DMS153 treated with DMSO at 0.1 percent for 48 hours (cell line): ENCODE data around the gene USP48.
A peak's percentile ranks its signal among the peaks of the same experiment; 100 is the strongest.

Experiments used
- DNase-seq: peaks from one replicate; lab custom pipeline; 2025; ENCODE audit not compliant: unreplicated experiment; lab: John Stamatoyannopoulos, UW

Gene USP48

DNA sequence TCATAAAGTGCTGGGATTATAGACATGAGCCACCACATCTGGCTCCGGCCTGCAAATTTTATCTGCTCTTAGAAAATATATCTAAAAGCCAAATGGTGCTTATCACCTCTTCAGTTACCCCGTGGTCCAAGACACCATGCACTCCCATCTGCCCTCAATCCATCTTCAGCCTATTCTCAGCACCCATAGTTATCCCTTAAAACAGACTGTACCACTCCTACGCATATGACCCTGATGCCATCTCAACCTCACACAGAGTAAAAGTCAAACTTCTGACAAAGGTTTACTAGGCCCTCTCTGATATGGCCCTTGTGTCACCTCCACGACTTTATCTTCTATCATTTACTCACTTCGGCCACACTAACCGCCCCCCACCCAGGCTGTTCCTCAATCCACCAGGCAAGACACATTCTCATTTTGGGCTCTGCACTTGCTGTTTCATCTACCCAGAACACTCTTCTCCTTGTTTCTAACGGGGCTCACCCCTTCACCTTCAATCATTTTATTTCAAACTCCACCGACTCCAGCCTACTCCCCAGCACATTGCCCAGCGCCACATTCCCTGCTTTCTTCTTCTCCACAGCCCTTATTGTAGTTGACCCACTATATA, 33.0 kb downstream of the USP48 start:
- DNase-seq = no peak

DNA sequence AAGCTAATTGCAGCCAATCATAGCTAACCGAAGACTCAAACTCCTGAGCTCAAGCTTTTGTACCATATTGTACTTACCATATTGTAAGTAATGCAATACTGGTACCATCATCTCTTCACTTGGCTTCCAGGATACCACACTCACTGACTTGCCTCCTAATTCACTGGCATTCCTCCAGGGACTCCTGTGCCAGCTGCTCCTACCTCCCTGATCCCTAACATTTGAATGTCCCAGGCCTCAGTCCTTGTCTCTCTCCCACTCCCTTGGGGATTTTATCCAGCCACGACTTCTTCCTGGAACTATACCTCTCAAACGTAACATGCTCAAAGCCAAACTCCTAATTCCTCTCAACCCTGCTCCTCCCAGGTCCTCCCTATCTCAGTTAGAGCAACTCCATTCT, 33.8 kb downstream of the USP48 start:
- DNase-seq = no peak

DNA sequence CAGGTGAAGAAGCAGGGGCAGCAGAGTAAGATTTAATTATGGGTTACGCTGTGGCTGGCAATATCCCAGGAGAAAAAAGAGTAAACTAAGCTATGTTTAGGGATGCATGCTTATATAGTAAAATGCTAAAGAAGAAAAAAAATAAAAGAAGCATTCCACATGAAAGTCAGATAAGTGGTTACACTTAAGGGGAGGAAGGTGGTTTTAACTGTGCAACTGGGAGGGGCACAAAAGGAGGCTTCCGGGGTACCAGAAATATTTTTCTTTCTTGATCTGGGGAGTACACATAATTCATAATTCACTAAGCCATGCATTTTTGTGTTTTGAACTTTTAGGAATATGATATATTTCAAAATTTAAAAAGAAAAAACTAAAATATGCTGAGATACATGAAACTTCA, 39.5 kb downstream of the USP48 start:
- no peak for DNase-seq

DNA sequence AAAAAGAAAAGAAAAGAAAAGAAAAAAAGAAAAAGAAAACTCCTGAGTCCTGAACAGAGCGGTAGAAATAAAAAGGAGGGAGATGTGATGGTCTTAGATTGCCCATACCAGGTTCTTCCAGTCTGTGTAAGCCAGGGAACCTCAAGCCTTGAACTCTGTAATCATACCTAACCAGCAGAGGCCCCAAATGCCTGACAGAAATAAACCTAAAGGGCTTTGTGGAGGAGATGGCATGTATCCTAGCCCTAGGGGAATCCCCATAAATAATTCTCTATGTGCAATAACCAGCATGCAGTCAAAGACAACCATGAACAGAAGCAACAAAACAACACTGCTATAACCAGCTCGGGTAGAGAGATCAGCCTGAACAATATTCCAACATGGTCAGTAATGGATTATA, 40.4 kb downstream of the USP48 start:
- DNase-seq = no peak

DNA sequence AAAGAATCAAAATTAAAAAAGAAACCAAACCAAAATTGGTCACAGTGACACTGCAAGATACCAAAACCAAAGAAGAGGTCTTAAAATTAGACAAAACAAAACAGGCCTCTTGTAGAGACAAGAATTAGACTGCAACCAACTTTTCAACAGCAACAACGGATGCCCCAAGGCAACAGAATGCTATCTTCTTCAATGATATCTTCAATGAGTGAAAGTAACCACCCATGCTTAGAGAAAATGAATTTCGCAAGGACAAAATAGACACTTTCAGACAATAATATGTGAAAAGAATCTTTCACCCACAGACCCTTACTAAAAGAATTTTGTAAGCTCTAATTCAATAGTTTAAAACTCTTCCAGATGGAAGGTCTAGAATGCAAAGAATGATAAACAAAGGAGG, 41.7 kb downstream of the USP48 start:
- DNase-seq = no peak

DNA sequence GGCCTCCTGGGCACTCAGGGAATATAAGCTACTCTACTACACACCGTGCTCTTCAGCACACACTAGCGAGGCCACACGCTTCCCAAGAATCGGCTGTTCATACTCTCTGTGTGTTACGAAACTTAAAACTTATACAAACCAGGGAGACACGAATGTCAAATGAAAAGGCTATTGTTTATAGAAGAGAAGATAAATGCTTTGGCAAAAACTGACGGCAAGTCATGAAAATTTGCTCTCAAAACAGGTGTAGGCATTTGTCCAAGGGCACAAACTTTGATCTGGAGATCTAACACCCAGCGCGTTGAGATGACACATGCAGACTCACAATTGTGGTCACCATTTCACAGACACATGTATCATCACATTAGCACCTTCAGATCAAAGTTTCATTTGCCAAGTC, 46.1 kb downstream of the USP48 start:
- no peak for DNase-seq

DNA sequence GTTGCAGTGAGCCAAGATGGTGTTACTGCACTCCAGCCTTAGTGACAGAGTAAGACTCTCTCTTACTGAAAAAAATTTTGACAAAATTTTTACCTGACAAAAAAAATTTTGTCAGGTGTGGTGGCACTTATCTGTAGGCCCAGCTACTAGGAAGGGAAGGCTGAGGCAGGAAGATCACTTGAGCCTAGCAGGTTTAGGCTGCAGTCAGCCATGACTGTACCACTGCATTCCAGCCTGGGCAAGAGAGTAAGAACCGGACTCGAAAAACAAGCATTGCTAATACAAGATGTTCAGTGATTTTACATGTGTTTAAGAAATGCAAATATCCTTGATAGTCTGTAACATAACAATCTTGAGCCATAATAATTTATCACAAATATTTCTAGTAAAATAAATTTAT, 46.9 kb downstream of the USP48 start:
- no peak for DNase-seq

DNA sequence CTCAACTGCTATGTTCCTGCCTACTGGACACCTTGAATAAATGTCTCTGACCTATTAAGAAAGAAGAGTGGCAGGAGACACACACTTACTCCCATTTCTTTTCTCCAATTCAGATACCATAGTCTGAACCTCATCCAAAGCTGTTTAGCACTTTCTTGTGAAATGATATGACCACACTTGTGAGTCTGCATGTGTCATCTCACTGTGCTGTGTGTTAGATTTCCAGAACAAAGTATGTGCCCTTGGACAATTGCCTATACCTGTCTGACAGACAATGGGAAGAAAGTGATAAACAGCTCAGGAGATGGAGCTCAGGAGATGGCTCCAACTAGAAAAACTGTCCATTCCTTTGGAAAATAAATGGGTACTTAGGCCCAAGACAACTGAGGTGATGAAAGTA, 48.4 kb downstream of the USP48 start:
- no peak for DNase-seq

DNA sequence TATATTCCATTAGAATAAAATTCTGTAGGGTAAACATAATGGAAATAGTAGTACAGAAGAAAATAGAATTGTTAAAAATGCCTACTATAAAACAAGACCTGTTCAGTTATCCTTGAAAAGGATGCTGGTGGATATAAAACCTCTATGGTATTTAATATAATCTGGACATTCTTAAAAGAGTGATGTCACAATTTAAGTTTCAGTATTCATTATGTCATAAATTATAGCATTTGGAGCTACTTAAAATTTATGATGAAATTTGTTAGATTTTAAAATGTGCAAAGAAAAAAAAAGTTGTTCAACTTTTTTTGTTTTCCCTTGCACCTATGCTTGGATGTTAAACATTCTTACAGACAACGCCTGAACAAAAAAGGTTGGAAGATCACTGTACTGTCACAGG, 50.3 kb downstream of the USP48 start:
- no peak for DNase-seq

DNA sequence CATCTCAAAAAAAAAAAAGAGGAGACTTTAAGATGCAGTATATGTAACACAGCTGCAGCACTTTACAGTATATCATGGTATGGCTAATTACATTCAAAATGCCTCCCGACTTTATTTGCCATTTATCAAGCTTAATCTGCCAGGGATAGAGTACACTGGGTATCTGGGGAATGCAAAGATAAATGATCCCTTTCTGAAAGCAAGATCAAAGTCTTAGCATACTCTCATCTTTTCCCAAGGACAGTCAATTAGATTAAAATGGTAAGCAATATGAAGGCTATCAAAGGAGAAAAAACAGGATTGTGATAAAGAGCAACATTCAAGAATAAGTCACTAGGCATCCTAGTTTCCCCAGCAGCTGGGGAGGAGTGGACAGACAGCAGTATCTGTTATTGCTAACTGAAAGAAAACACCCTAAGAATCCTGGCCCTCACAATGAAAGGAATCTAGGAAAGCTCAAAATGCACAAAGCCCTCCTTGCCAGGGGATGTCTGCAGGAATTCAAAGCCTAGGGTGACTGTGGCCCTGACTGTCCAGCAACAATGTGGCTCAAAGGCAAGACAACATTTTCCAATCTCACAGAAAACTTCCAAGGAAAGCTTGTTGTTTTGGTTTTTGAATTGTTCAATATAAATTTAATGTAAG, 57.1 kb downstream of the USP48 start:
- no peak for DNase-seq

DNA sequence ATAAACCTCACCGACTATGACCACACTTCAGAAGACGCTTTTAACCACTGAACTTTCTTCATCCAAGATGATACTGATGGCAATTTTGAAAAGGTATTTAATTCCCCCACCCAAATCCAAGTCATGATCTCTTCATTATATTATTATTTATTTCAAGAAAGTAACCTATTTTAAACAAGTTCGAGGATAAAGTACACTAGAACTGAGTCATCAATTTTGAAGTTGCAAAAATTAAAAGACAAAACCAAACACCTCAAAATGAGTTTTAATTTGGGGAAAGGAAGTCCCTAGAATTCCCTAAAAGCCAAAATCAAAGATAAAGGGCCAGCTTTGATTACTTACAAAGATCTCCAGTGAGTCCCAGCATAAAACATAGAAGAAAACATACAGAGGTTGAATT, 58.4 kb downstream of the USP48 start:
- no peak for DNase-seq

DNA sequence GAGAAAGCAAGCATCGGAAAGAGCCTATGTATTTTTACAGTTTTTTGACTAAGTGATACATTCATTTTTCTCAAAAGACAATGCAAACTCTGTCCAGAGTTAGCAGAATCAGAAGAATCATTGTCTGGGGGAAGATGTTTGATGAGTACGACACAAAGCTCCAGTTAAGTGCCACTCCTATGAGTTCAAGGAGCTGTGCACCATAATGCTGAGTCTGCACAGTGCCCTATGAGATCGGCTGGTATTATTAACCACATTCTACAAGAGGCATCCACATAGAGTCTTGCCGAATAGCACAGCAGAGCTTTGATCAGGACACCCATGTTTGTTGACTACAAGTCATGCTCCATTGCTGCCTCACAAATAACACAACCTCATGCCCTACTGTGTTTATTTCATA, 58.9 kb downstream of the USP48 start:
- no peak for DNase-seq

DNA sequence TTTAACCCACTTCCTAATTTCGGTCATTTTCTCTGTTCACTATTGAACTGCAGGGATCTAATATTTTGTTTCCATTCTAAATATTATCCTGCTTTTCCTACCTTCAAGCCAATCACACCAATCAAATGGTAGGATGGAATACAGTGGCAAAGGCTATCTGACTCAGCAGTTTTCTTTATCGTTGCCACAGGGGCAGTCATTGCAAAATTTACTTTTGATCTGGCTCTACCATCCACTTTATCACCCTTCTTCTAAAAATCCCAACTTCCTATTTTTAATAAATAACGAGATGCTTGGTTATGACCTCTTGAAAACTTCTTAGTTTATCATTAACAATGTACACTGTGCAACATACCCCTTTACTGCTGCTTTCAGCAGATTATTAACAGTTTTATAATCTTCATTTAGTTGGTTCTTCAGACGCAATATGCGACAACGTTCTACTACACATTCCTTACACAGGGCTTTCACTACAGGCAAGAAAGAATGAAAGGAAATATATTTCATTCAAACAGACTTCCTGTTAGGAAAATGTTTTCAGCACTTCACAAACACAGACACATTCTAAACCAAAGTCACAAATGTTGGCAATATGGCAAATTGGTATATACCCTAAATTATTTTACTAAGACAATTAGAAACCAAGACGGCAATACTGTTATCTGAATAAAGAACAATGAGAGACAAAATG, 61.5 kb downstream of the USP48 start:
- no peak for DNase-seq

DNA sequence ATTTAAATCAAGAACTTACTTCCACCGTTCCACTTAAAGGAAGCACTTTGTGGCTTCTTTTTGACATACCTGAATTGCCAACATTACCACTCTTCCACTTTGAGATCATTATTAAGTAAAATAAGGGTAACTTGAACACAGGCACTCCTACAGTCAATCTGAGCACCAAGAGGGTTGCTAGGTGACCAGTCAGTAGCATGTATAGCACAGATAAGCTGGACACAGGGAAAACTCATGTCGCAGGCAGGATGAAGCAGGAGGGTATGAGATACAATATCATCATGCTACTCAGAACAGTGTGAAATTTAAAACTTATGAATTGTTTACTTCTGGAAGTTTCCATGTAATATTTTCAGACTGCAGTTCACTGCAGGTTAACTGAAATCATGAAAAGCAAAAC, 66.8 kb downstream of the USP48 start:
- no peak for DNase-seq

DNA sequence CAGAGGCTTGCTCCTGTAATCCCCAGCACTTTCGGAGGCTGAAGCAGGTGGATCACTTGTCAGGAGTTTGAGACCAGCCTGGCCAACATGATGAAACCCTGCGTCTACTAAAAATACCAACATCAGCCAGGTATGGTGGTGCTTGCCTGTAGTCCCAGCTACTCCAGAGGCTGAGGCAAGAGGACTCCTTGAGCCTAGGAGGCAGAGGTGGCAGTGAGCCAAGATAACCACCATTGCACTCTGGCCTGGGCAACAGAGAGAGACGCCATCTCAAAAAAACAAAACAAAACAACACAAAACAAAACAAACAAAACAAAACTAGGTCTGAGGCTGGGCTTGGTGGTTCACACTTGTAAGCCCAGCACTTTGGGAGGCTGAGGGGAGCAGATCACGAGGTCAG, 75.1 kb downstream of the USP48 start:
- DNase-seq = no peak

DNA sequence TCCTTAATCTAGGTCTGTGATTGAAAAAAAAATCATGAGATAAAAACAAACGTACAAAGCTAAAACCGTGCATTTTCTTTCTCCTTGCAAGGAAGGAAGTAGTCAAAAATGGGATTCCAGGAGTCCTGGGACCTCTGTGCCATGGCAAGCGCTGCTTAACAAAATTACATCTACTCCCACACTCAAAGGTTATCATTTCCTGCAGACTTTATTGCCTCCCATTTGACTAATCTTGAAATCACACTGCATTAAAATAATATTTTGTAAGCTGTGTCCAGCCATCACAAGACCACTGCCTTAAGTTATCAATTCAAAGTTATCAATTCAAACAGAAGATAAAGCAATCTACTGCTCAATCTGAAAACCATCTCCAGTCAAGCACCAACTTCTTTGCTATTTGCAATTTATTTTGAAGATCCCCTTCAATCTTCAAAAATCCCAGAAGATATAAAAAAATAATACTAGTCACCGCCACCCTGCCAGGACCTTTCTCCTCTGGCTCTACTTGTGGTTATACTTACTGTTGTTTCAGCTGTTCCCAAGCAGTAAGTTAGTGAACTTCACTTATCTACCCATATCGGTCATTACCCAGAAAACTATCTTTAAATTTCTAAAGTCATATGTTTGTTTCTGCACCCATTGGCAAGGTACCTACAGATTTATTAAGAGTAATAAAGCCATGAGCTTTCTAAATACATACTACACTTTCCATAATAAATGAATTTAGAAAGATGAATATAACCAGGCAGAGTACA, 75.7 kb downstream of the USP48 start:
- no peak for DNase-seq

DNA sequence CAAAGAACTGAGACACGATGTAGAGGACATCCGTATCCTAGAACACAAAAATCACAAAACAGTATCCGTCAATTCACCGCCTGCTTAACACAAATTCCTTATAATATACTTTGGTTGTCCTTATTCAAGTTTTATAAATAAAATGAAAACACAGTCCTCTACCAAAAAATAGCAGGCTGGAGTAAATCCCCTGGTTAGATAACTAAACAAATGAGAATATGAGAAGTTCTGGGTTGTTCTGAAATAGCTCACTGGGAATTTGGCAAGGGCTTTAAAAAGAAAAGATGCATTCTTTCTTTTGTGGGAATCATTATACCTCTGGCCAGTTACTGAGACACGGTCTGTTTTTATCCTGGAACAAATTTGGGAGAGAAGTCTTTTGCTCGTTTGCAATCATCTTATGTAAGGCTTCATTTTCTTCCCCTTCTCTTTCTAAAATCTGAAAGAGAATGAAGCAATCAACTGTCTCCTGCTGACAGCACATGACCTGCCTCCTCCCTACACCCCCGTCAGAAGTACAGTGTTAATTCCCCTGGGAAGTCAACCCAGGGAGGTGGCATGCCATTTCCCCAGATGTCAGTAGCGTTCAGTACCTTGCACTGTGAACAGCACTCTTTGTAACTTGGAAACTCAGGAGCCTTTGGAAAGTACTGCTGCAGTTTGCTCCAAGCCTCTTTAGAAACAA, 76.7 kb downstream of the USP48 start:
- no peak for DNase-seq

DNA sequence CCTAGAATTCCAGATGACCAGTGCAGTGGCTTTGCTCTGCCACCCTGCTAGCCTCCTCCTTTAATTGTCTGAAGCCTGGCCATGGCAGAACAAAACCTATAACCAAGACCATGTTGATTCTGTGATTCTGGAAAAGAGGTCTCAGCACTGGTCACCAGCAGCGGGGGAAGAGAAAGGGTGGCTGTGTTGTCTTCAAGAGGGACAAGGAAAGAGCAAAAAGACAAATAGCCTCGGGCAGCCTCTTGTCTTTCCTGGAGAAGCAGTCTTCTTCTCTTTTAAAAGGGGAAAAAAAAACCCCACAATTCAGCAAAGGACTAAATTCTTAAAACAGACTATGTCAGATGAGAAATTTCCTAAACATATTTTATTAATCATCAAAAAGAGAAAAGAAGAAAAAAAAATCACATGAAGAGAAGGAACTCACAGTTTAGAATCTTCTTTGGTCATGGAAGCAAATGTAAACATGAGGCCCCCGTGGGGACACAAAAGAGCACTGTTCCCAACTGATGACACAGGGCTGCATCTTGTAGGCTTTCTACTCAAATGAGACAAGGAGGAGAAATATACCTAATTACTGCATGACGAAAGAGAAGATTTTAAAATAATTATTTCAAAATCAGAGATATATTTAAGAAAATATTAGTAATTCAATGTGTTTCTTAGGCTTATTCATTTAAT, 77.5 kb downstream of the USP48 start:
- no peak for DNase-seq

DNA sequence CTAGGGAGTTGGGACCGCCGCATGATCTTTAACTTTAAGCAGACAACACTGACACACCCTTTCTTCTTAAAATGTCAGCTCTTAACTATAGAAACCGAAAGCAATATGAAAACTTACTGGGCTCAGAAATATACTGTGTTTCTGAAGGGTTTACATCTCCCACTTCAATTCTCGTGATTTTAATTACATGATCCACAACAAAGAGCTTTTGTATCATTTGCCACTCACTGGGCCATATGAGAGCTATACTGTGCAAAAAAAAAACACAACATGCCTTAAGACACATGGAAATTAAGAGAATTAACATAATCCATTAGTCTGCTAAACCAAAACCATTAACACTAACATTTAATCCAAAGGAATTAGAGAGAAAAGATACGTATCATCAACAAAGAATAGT, 78.8 kb downstream of the USP48 start:
- DNase-seq = no peak

DNA sequence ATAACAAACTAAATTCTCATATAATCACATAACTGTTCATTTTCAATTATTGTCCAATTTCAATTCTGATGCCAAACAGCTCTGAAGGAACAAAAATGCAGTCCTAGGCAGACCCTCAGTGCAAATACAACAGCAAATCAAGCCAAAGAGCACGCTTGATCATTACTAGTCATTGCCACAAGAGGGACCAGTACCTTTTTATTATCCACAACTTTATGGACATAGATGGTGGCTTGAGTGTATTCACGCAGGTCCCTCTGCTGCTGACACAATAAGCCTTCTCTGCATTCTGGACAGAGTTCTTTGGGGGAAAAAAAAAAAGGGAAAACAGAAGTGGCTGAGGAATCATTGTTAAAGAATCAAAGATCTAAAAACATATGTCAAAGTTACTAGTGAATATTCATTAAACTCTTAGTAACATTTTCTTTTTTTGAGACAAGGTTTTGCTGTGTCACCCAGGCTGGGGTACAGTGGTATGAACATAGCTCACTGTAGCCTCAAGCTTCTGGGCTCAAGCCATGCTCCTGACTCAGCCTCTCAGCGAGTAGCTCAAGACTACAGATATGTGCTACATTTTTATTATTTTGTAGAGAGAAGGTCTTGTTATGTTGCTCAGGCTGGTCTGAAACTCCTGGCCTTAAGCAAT, 79.5 kb downstream of the USP48 start:
- peak; percentile 1 for DNase-seq
